ENCODE results near the gene RERE.
"Not testable (repeated sequence)": the region's sequence is repeated elsewhere in the genome, so short reads cannot be mapped to it uniquely, and the experiment has no call there.

Gene RERE

DNA sequence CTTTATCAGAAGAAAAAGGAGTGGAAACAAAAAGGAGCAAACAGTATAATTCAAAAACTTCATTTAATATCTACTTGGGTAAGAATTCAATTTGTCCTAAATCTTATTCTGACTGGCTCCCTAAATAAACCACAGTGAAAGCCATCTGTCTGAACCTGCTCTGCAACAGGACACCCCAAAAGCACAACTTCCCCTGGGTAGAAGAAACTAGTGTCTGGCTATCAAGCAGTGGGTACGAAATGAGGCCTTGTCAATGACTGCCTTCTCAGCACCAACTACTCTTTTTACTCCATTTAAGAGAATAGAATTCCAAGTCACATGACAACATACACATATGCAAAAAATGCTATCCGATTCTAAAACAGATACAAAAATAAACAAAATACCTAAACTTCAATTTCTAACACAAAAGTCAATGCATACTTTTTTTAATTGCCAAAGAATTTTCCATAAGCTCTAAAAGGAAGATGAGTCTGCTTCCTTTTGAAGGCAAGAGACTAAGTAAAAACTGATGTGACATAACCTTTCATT lies 292.7 kb downstream of the RERE start:
- in situ Hi-C loops (cut with MboI; ENCODE audit: low pct_unique_long_range_greater_than_20kb, low sequenced_read_pairs) = no loop called here
- DNase-seq = no peak

DNA sequence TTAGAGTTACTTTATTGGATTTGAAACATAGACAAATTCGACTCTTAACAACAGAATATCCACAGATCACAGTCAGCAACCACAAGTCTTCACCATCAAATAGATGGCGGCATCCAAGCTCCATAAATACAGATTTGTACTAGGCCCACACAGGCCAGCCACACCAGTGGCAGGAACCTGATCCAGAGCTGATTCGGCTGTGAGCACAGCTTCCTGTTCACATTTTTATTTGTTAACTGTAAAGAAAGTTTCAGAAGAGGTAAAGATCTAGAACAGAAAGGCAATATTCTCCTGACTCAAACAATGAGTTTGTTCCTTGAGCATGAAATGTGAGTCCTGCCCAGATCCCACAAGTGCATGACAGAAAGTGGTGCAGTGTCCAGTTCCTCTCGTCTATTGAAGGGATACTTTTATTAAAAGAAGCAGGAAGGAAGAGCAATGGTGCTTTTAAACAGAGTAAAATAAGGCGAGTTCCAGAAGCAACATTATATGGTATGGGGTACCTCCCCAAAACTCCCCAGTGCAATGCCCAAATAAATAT lies 293.7 kb downstream of the RERE start:
- in situ Hi-C loops (cut with MboI; ENCODE audit: low pct_unique_long_range_greater_than_20kb, low sequenced_read_pairs) = no loop called here

GRCh38 chr1:8520483-8520966 lies 296.9 kb downstream of the RERE start:
- in situ Hi-C loops (cut with MboI; ENCODE audit: low pct_unique_long_range_greater_than_20kb, low sequenced_read_pairs) = no loop called here
- no peak for DNase-seq

More for the DNA sequence above, 293.7 kb downstream of the RERE start:
- DNase-seq = no peak

GRCh38 chr1:8519167-8519566 lies 298.3 kb downstream of the RERE start:
- in situ Hi-C loops (cut with MboI; ENCODE audit: low pct_unique_long_range_greater_than_20kb, low sequenced_read_pairs) = no loop called here

DNA sequence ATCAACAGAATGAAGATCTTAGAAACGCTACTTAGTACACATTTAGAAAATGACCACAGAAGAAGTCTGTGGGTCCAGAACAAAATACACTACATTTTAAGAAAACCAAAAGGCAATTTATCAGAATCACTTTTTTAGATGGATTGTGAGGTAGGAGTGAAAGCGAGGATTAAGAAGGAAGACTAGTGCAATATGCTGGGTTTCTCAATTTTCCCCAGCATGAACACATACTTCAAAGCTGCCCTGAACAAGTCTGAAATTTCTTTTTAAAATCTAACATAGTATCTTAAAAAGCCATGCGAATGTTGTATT lies 299.0 kb downstream of the RERE start:
- in situ Hi-C loops (cut with MboI; ENCODE audit: low pct_unique_long_range_greater_than_20kb, low sequenced_read_pairs) = no loop called here
- DNase-seq = no peak

More at GRCh38 chr1:8519167-8519566, 298.3 kb downstream of the RERE start:
- no peak for DNase-seq

- in situ Hi-C loops (cut with MboI; ENCODE audit: low pct_unique_long_range_greater_than_20kb, low sequenced_read_pairs) = no loop called here
- DNase-seq = no peak
Observed at GRCh38 chr1:8517661-8518489, 299.6 kb downstream of the RERE start.

GRCh38 chr1:8516793-8517556 lies 300.5 kb downstream of the RERE start:
- peak; percentile 60 for DNase-seq
- in situ Hi-C loops (cut with MboI; ENCODE audit: low pct_unique_long_range_greater_than_20kb, low sequenced_read_pairs) = no loop called here

GRCh38 chr1:8516278-8516777 lies 301.1 kb downstream of the RERE start:
- in situ Hi-C loops (cut with MboI; ENCODE audit: low pct_unique_long_range_greater_than_20kb, low sequenced_read_pairs) = no loop called here
- DNase-seq = no peak

GRCh38 chr1:8512504-8512903 lies 304.9 kb downstream of the RERE start:
- in situ Hi-C loops (cut with MboI; ENCODE audit: low pct_unique_long_range_greater_than_20kb, low sequenced_read_pairs) = no loop called here
- no peak for DNase-seq

DNA sequence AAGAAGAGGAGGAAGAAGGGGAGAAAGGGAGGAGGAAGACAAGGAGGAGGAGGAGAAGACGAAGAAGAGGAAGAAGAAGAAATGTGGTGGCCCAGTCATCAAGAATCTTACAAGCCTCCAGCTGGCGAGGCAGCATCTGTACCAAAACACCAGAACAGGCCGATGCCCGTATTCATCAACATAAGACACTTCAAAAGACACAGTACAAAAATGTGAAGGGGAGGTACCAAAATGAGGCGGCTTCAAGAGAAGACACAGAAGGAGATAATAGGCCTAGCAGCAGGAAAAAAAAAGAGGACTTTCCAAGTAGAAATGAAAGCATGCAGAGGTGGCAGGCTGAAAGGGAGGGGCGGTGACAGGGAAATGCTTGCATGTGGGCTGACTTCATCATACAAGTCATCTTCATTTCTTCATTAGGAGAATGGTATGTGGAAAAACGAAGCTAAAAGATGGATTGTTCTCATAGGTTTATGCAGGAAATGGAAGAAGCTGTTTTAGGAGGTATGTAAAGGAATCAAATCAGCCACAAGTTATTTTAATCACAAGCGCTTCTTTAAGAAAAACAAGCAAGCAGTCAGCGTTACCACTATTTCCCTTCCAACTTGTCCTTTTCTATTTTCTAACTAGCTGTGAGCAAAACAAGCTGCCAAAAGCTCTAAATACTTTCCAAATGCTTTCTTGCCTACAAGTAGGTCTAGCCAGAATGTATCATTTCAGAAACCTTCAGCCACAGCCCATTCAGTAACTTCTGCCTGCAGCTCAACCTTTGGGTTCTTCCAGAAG lies 307.2 kb downstream of the RERE start:
- in situ Hi-C loops (cut with MboI; ENCODE audit: low pct_unique_long_range_greater_than_20kb, low sequenced_read_pairs) = no loop called here
- no peak for DNase-seq

DNA sequence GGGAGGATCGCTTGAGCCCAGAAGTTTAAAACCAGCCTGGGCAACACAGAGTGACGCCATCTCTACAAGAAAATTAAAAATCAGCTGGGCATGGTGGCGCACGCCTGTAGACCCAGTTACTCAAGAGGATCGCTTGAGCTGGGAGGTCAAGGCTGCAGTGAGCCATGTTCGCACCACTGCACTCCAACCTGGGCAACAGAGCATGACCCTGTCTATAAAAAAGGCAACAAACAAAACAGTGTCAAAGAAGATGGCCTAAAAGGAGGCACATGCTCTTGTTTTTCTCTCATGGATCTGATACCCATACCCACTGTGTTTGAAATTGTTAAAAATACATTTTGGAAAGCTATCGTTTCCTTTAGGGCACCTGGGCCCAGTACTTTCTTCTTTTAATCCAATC lies 307.9 kb downstream of the RERE start:
- in situ Hi-C loops (cut with MboI; ENCODE audit: low pct_unique_long_range_greater_than_20kb, low sequenced_read_pairs) = no loop called here
- DNase-seq = no peak

- no peak for DNase-seq
- in situ Hi-C loops (cut with MboI; ENCODE audit: low pct_unique_long_range_greater_than_20kb, low sequenced_read_pairs) = no loop called here
Observed at GRCh38 chr1:8506995-8507615, 310.3 kb downstream of the RERE start.

DNA sequence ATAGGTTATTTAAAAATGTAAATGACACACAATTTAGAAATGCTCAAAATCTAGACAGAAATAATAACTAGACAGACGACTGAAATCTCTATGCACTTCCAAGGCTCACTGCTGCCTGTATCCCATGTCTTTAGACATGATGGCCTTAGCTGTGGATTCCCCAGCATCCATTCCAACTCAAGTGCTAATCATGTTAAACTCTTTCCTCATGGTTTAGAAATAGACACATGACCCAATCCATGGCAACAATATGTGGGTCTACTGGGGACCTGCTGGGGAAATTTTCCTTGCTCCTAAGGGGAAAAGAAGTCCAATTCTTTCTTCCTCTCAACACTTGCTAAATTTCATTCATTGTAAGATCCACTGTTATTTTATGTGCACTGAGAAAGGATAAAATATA lies 311.0 kb downstream of the RERE start:
- in situ Hi-C loops (cut with MboI; ENCODE audit: low pct_unique_long_range_greater_than_20kb, low sequenced_read_pairs) = no loop called here
- DNase-seq = no peak

DNA sequence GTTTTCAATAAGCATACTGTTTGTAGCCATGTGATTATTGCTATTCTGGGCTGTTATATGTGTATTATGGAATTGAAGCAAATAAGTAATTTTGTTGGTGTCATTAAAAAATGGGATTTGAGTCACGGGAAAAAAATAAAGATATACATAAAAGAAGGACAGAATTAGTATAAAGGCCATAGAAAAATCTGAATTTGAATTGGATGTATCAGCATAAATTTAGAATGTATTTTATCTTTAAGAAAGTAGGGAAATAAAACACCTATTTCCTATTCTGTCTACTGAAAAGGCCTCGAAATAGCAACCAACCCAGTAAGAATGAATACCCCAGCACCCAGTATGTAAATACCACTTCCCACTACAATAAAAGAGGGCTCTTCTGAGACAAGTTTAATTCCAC lies 313.6 kb downstream of the RERE start:
- in situ Hi-C loops (cut with MboI; ENCODE audit: low pct_unique_long_range_greater_than_20kb, low sequenced_read_pairs) = no loop called here

DNA sequence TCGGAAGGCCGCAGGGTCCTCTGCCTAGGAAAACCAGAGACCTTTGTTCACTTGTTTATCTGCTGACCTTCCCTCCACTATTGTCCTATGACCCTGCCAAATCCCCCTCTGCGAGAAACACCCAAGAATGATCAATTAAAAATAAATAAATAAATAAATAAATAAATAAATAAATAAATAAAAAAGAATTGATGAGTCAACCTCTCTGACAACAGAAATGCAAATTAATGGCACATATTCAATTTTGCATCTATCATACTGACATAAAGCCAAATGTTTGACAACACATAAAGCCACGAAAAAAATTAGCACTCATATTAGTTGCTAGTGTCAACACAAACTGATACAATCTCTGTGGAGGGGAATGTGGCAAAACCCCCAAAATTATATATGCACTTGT lies 314.5 kb downstream of the RERE start:
- in situ Hi-C loops (cut with MboI; ENCODE audit: low pct_unique_long_range_greater_than_20kb, low sequenced_read_pairs); DNase-seq: not testable (repeated sequence)

More for the DNA sequence above, 313.6 kb downstream of the RERE start:
- DNase-seq = no peak

DNA sequence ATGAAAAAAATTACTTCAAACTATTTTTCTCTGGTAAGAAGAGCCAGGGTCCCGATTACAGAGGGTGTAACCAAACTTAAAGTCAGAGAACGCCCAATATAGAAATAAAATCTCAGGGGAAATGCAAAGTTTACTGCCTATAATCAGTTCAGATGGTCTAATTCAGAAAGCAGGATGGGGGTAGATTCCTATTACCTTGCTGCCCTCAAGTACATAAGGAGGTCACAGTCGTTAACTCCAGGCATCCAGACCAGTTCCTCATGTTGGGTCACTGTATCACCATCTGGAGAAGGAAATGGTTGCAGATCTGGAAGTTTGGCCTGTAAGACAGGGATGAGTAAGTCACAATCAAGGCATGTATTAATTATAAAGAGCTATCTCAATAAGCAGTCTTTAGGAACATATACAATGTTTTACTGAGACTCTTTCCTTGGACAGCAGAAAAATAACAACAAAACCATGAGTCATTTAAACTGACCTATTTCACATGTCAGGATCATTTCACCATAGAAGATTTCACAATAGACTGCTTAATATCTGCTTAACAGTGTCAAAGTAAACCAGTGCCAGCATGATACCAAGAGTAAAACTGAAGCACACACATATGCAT lies 320.1 kb downstream of the RERE start:
- in situ Hi-C loops (cut with MboI; ENCODE audit: low pct_unique_long_range_greater_than_20kb, low sequenced_read_pairs) = no loop called here
- DNase-seq = no peak

GRCh38 chr1:8496473-8496872 lies 321.0 kb downstream of the RERE start:
- DNase-seq = no peak
- in situ Hi-C loops (cut with MboI; ENCODE audit: low pct_unique_long_range_greater_than_20kb, low sequenced_read_pairs) = no loop called here

DNA sequence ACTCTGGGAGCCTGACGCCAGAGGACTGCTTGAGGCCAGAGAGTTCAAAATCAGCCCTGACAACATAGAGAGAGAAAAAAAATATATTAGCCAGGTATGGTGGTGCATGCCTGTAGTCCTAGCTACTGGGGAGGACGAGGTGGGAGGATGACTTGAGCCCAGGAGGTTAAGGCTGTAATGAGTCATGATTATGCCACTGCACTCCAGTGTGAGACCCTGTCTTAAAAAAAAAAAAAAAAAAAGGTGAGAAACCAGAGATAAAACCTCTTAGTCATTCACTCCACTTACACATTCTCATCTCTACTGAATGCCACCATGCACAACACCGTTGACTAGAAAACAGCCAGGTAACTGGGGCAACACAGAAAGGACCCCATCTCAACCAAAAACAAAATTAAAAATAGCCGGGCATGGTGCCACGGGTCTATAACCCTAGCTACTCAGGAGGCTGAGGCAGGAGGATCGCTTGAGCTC lies 321.5 kb downstream of the RERE start:
- in situ Hi-C loops (cut with MboI; ENCODE audit: low pct_unique_long_range_greater_than_20kb, low sequenced_read_pairs) = no loop called here
- no peak for DNase-seq

All from KBM-7 (cell line).